Measurements from ENCODE around the gene LSP1.

Gene LSP1

DNA sequence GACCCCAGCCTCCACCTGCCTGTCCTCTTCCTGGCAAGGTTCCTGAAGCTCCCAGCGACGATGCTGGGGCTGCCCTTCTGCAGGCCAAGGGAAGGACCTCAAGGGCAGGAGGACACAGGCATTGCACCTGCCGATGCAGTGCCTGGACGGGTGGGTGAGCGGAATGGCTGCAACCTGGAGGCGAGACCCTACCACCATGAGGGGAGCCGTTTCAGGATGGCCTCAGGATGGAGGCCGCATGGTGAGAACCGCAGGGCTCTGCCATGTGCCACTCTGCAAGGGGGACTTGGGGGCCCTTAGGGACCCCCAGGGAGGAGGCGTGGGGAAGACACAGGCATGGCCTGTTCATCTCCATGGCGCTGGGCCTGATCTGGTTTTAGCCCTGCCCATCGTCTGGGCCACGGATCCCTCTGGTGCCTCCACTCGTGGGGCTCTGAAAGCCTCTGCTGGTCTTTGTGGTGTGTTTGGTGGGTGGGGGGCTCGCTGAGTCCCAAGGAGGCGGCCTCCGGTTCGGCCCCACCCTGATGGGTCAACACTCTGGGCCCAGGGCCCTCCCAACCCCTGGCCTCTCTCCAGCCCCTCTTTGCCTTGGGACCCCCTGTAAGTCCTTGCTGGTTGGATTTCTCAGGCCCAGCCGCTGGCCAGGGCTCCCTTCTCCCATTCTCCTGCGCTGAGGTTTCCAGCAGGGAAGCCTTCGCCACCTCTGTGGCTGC lies 1.3 kb upstream of the LSP1 start:
- DNase-seq, result no peak

DNA sequence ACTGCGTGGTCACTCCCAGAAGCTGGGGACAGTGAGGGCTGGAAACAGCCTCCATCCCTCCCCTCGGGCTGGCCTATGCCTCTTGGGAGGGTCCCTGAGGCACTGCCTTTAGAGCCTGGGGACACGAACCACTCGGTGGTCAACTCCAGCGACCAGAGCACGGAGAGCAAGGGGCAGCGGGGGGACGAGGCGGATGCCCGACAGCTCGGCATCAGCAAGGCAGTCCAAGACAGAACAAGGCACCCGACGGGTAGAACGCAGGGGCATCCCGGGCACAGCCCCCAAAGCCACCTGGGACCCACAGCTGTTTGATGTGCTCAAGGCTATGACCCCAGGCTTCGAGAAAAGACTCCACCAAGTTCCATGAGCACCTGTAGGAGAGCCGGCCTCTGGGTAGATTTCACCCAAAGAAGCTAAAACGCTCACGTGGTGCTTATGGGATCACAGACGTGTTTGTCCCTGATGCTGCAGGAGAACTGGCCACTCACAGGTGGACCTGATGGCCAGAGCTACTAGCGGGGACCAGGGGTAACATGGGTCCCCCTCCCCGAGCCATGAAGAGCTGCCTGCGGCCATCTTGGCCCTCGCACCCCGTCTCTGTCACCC lies 510 bp upstream of the LSP1 start:
- DNase-seq, result no peak

DNA sequence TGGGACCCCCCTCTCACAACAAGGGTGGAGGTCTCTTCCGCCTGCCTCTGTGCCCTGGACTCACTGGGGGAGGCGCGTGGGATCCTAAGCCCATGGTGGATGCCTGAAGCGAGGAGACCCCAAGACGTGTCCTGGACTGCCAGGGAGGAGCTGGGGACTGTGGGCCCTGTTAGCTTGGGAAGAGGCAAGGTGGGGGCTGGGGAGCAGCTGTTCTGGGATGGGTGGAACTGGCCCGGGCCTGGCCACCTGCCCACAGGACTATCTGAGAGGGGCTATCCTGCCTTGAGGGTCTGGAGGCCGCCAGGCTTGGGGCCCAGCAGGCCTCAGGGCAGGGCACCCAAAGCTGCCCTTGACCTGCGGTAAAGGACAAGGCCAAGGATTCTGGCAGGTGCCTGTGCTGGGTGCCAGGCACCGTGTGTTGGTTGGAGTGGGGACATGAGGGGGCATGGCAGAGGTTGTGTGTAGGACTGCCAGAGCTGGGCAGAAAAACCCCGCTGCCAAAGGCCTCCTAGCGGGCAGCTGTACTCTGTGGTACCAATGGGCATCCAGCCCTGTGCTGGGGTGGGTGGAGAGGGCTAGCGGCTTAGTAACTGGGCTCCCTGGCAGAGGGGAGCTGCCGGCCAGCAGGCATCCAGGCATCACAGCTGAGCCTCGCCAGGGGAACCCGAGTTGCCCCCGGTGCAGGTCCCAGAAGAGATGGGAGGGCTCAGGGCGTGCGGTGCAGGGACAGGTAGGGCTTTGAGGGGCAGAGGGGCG lies 670 bp downstream of the LSP1 start:
- no peak for DNase-seq

DNA sequence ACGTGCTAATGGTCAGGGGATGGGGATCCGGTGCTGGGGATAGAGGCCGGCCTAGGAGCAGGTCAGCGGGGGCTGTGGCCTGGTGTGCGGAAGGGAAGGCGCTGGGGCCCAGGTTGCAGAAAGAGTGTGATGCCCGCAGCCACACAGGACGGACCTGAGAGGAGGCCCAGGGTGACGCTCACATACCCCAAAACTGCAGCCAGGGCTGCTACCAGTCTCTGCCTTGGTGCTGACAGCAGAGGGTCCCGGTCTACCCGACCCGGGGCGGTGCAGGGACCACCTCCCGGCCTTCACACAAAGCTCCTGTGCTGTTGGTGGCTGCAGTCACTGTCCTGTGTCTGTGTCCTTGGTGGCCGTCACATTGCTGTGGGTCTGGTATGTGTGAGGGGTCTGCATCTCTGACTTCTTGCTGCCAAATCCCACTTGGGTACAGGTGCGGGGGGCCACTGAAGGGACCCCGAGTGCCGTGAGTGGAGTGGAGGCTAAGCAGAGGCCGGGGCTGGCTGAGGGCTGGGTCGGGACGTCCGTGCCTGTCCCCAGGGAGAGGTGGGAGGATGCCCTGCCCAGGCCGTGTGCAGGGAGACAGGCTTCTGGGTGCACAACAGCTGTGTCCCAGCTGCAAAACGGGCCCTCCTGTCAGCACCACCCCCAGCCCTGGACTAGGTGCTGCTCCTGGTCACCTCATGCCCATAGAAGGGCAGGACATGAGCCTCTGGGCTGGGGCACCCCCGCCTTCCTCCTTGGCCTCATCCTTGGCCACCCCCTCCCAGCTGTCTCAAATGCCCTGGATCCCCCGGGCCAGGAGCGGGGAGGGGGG lies 1.5 kb downstream of the LSP1 start:
- no peak for DNase-seq

DNA sequence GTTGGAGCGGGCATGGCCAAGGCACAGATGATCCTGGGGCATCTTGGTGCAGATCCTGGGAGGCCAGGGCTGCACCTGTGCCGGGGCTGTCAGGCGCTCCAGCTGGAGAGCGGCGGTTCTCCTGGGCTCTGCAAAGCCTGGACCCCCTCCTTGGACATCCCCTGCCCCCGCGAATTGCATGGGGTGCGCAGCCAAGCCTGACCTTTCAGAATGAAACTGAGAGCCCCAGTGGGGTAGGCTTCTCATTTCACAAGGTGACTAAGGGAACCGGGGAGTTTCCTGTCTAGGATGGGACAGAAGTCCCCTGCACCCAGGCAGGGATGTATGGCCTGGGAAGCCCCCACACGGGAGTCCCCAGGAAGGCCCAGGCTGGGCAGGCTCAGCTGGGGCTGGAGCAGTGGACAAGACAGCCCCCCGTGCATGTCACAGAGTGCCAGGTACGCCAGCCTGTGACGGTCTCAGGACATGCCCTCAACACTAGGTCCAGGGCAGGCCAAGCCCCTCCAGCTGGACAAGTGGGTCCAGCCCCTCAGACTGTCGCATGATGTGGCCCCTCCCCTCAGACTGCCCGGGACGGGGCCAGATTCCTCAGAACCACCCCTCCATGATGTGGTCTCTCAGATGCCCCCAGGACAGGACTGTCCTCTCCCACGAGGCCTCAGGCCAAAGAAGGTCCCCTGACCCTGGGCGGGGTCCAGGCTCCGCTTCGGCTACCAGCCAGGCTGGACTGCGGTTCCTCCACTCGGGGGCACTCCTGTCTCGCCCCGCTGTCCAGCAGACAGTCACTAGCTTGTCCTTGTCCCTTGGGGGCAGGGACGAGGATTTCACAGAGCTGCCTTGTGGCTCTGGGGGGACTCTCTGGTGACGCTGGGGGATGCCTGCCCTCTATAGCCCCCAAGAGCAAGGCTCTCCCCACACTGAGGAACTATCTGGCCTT lies 2.3 kb downstream of the LSP1 start:
- DNase-seq, result no peak

DNA sequence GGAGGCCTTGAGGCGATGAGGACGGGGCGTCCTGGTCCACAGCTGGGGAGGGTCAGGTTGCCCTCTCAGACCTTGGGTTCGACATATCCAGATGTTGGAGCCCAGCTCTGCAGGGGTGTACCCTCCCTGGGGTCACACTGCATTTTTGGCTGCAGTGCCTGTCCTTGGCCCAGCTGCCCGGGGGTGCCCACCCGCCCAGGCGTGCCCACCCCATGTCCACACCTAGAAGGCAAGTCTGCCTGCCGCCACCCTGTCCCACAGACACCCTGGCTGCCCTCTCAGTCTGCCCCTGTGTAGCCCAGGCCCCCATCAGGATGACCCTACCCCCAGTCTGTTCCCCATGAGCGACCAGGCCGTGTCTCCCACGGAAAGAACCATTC lies 3.0 kb downstream of the LSP1 start:
- no peak for DNase-seq

DNA sequence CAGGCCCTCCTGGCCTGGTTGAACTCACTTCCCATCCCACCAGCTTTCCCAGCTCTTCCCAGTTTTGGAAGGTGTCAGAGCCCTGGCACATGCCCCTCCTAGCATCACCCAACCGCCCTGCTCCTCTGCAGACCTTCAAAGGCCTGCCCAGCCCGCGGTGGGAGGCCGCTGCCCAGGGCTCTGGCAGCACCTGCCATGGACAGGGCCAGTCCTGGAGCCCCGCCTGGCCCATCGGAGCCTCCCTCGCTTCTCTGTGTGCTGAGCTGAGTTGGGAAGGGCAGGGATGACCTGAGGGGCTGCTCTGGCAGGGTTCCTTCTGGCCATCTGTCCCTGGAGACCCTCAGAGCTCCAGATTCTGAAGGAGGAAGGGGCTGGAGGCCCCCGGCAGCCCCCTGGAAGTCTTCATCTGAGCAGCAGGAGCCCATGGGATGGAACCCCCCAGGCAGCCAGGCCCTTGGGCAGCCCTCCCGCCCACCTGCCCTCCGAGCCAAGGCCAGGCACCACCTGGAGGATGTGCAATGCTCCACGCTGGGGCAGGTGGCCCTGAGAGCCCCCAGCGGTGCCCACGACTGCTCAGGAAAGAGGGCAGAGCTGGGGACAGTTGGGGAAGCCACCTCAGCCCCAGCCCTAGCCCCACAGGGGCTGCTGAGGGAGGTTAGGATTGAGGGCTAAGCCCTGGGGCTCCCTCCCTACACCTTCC lies 3.6 kb downstream of the LSP1 start:
- DNase-seq, result no peak

DNA sequence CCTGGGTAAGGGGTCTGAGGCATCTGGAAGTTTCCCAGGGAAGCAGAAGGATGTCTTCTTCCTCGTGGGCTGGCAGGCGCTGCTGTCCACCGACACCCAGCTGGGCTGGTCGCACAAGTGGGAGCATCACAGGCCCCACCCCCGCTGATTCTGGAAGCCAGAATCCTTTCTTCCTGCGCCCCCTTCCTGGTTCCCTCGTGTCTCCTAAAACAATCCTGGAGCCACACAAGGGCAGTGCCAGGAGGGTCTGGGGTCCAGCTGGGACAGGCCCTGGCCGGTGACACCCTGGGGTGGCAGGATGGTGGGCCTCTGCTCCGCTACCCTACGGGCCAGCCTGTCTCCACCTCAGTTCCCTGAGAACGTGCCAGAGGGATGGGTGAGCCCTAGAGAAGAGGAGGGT lies 4.2 kb downstream of the LSP1 start:
- no peak for DNase-seq

DNA sequence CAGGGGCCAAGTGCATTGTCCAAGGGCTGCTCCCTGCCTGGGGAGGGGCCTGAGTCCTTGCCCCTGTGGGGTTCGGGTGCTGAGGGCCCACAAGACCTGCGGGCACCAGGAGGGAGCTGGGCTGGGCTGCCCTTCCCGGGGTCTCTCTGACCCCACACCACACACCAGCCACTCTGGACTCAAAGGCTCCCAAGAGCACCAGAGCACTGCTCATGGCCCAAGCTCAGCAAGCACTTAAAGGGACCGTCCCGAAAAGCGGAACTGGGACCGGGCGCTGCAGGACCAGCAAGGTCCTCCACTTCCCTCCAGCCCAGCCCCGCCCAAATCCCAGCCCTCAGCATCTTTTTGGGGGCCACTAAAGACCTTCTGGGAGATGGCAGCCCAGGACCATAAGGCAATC lies 5.3 kb downstream of the LSP1 start:
- DNase-seq, result no peak

DNA sequence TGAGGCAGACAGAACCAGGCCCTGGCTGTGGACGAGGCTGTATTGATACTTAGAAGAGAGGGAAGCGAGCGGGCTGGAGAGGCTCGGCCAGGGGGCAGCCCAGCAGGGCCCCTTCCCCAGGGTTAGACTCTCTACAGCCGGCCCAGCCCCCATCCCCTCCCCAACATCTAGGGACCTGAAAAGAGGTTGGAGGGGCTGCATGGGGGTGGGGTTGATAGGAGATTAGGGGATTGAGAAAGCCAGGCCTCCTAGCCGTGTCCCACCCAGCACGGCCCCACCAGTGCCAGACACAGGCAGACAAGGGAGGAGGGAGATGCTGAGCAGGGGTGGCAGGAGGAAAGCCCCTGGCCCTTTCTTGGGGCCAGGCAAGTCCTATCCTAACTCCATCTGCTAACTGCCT lies 5.7 kb downstream of the LSP1 start:
- no peak for DNase-seq

DNA sequence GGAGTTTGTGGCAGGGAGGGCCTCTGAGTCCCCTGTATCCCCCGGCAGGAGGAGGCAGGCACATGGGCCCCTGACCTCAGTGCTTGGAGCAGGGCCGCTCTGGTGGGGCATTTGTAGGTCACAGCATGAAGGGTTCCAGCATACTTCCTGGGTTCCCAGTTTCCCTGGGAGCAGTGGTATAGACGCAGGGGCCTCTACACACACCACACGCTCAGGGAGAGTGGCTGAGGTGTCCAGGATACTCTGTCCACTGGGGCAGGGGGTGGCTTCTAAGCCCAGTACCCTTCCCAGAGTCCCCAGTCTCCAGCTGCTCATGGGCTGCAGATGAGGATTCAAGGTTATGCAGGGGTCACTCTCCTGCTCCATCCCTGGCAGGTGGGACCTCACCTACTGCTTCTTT lies 6.1 kb downstream of the LSP1 start:
- DNase-seq, result no peak

DNA sequence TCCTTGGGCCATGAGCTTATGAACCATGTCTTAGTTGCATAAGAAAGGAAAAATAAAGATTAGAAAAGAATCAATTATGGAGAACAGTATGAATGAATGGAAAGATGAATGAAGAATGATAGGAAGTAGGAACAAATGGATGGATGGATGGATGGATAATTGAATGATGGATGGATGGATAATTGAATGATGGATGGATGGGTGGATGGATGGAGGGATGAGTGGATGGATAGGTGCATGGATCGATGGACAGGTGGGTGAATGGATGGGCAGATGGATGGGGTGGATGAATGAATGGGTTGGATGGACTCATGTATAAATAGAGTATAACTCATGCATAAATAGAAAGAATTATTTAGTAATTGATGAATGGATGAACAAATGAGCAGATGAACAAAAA lies 7.2 kb downstream of the LSP1 start:
- DNase-seq, result no peak

DNA sequence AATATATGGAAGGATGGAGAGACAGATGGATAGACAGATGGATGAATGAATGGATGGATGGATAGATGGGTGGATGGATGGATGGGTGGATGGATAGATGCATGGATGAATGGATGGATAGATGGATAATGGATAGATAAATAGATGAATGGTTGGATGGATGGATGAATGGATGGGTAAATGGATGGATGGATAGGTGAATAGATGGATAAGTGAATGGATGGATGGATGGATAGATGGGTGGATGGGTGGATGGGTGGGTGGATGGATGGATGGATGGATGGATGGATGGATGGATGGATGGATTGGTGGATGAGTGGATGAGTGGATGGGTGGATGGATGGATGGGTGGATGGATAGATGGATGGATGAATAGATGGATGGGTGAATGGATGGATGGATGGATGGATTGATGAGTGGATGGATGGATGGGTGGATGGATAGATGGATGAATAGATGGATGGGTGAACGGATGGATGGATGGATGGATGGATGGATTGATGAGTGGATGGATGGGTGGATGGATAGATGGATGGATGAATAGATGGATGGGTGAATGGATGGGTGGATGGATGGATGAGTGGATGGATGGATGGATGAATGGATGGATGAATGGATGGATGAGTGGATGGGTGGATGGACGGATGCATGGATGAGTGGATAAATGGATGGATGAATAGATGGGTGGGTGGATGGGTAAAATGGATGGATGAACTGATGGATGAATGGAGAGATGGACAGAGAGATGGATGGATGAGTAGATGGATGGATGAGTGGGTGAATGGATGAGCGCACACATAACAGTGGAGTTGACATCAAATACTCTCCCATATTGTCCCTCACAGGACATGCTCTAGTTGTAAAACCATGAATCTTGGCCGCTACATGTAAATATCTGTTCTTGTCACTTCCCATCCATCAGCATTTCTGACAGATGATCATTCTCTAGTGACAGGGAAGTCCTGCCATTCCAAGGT lies 8.8 kb downstream of the LSP1 start:
- DNase-seq, result no peak

DNA sequence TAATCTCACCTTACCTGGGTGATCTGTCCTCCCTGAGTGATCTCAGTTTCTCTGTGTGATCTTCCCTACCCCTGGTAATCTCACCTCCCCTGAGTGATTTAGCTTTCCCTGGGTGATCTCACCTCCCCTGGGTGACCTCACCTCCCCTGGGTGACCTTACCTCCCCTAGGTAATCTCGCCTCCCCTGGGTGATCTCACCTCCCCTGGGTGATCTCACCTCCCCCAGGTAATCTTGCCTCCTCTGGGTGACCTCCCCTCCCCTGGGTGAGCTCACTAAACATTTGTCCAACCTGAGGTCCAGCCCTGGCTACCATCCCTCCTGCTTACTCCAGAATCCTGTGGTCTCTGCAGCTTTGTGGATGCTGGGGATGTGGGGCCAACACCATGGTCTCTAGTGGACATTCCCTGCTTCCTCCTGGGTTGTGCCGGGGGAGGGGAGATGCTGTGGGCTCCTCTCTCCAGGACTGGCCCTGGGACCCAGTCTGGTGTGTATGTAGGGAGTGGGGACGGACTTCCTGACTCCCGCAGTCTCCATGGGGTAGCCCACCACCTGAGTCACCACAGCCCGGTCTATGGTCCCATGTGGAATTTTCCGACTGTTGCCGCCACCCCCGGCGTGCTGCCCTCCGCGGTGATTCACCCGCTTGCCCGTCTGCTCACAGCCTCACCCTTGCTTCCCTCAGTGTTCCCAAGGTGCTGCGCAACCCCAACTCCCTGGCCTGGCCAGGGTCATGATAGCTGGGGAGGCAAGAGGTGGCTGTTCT lies 9.9 kb downstream of the LSP1 start:
- DNase-seq, result no peak

DNA sequence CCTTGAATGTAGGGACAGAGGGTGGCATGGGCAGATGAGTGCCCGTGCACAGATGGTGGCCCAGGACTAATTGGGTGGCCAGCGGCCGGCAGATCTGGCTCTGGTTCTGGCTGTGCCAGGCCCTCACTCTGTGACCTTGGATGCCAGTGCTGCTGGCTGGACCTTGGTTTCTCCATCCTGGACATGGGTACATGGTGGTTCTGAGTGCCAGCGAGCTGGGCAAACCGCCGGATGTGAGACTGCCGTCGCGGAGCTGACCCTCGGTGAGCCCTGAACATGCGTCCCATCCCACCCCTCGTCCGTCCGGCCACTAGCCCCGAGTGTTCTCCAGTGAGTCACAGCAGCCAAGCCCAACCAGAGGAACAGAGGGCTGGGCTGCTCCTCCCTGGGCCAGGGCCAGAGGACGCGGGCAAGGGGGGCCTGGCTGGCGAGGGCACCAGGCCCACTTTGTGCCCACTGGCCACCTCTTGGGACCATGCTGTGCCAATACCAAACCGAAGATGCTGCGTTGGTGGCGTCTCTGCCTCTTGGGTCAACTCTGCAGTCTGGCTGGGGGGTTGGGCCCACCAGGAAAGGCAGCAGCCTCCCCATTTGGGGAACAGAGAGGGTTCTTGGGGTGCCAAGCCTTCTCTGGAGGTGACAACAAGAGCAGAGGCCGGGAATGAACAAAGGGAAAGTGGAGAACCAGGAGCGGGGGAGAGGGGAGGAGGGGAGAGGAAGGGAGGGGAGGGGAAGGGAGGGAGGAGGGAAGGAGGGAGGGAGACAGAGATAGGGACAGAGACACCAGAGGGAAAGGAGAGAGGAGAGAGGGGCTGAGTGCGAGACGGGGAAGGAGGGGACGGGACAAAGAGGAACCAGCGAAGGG lies 10.7 kb downstream of the LSP1 start:
- no peak for DNase-seq

DNA sequence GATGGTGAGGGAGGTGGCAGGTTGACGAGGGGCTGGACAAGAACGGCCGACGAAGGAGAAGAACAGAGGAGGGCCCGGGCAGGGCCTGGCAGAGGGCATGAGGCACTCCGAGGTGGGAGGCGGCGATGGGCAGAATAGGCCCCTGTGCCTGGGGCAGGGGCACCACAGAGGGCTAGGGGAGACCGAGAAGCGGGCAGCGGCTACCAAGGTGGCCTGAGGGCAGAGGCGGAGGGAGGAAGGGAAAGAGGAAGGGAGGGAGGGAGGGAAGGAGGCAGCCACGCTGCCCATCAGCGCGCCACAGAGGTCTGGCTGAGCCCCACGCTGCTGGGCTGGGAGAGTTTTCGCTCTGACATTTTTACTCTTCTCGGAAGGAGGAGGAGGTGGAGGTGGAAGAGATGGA lies 11.3 kb downstream of the LSP1 start:
- no peak for DNase-seq

DNA sequence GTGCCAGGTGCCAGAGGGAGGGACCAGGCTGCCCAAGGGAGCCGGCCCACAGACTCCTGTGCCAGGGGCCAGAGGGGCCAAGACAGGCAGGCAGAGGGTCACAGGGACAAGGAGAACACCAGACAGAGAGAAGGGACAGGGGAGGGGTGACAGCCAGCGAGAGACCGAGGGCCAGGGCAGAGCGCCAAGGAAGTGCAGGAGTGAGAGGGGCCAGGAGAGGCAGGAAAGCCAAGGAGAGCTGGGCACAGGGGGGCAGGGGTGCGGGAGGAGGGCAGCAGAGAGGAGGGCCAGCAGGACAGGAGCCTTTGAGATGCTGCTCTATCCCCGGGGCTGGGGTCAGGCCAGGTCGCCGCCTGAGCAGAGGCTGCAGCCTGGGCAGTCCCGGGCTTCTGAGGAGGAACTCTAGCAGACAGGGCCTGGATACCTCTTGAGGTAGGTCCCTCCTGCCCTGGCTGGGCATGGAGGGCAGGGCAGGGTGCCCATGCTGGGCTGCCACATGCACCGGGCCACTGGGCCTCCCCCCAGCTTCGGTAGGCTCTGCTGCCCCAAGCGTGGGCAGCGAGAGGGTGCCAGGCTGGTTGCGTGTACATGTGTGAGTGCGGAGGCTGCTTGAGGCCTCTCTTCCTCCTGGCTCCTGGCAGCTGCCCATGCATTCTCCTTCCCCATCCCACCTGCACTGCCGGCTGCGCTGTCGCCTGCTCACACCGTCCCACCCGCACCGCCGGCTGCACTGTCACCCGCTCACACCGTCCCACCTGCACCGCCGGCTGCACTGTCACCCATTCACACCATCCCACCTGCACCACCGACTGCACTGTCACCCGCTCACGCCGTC lies 12.2 kb downstream of the LSP1 start:
- no peak for DNase-seq

DNA sequence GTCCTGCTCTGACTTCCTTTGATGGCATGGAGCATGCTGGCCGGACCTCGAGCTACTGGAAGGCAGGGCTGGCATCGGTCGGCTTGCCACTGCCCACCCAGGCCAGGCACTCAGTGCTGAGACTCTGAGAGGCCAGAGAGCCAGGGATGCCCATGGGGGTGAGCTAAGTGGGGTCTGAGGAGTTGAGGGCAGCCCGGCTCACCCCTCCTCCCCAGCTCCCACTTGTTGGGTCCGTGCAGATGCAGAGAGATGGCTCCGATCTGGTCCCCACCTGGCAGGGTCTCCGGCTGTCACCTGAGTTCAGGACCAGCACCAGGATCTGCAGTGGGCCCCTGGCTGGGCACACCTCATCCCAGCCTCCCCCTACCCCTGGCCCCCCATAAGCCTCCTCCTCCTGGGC lies 13.3 kb downstream of the LSP1 start:
- DNase-seq, result no peak

Data from central memory CD4-positive, alpha-beta T cell (primary cell).